Embryonic facial prominence (tissue), 1 donor: ENCODE results near the gene MT1F.
"Not testable (repeated sequence)": the region's sequence is repeated elsewhere in the genome, so short reads cannot be mapped to it uniquely, and the experiment has no call there.

Experiments used
- DNase-seq: peaks from one replicate; pipeline ENCODE4 v3.0.0-alpha.2; 2016; ENCODE audit errors: extremely low spot score

Gene MT1F

DNA sequence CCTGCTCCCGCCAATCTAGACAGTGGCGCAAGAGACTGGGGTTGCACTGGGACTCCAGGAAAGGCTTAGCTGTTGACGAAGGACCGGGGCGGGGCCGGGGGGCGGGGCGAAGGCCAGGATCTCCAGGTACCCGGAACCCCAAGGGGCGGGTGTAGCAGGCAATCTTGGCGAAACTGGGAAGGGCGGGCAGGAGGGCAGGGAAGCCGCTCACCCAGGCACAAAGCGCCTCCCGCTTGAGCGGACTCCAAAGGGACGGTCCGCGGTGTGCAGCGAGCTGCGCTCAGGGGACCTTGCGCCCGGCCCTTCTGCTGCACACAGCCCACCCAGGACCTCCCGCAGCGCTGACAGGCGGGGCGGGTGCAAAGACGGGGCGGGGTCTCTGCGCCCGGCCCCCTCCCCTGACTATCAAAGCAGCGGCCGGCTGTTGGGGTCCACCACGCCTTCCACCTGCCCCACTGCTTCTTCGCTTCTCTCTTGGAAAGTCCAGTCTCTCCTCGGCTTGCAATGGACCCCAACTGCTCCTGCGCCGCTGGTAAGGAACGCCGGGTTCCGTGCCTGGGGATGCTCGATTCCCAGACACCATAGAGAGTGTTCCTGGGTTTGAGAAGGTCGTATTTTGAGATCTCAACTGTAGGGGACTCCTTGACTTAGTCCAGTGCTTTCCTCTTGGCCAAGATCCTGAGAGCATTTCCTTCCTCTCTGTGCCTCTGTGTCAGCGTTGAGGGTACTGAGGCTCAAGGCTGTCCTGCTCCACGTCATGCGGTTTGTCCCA is at the start of gene MT1F:
TSS of gene MT1F (plus strand) at position 405 of the 772 bp plus-strand sequence. CDS start at position 505, 100 bp downstream.
- no peak for DNase-seq

DNA sequence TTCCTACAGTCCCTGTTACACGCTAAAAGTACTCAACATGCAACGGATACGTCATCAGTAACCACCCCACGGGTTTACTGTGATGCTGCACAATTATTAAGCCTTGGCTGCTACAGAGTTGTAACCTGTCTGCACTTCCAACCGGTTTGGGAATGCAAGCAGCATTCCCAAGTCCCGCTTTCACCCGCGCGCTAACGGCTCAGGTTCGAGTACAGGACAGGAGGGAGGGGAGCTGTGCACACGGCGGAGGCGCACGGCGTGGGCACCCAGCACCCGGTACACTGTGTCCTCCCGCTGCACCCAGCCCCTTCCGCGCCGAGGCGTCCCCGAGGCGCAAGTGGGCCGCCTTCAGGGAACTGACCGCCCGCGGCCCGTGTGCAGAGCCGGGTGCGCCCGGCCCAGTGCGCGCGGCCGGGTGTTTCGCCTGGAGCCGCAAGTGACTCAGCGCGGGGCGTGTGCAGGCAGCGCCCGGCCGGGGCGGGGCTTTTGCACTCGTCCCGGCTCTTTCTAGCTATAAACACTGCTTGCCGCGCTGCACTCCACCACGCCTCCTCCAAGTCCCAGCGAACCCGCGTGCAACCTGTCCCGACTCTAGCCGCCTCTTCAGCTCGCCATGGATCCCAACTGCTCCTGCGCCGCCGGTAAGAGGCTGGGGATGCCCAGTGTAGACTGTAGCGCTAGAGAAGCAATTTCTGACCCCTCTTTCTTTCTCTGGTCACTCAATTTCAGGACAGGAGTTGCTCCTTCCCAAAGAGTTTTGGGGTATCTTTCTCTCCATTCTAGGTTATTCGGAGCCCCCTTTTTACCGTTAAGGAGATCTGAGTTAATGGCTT is 49.5 kb upstream of the MT1F start, which contains the start of gene MT2A:
TSS of gene MT2A (plus strand) at position 542 of the 833 bp plus-strand sequence. CDS start at position 614, 72 bp downstream.
- peak; percentile 80 for DNase-seq

DNA sequence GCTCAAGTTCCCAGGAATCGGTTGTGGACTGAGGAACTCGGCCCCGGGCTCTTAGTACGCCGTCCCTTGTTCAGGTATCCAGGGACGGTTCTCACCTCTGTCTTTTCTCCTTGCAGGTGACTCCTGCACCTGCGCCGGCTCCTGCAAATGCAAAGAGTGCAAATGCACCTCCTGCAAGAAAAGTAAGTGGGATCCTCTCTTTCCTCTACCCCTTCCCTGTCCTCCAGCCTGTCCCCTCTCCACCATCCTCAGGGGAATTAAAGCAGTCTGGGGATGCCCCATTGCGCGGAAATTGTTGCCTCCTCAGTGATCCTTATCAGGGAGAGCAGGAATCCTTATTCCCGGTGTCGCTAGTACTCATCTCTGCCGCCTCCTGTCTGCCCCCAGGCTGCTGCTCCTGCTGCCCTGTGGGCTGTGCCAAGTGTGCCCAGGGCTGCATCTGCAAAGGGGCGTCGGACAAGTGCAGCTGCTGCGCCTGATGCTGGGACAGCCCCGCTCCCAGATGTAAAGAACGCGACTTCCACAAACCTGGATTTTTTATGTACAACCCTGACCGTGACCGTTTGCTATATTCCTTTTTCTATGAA is 48.8 kb upstream of the MT1F start:
- no peak for DNase-seq

DNA sequence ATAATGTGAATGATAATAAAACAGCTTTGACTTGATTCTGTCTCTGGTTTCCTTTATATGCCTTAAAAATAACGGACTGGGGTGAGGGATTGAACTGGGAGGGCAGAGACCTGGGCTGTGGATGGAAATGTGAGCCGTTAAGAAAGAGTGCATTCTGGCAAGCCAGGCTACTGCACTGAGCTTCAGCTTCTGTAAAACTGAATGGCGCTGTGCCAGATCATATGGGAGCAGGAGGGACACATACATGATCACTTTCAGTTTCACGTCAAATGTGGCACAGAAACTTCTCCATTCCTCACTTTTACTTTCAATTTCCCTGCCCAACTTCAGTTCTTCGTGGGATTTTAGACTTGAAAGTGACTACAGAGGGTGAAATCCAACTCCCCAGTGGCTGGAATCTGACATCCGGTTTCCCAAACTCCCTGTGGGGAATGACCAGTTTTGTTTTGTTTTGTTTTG is 48.3 kb upstream of the MT1F start:
- DNase-seq, result no peak

DNA sequence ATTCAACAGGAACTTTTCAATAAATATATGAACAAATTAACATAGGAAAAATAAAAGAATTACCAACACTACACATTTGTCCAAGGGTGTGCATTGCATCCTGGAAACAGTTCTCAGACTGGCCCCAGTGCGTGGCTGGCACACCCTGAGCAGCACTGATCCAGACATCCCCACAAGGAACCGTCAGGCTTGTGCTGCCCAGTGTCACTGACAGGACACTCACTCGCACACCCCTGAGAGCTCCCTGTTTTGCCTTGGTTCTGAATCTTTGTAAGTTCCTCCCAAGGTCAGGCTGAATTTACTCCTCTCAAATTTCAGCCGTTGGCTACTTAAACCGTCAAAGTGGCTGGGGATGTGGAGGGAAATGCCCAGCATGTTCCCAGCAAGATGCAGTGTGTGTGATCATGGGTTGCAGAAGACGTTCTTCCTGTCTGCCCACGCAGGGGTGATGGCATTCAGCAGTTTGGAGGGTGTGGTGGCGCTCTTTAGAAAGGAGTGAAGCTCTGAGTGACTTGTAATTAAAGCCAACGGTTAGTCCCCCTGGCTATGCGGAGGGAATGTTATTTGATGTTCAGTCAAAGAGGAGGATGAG is 47.6 kb upstream of the MT1F start:
- no peak for DNase-seq

DNA sequence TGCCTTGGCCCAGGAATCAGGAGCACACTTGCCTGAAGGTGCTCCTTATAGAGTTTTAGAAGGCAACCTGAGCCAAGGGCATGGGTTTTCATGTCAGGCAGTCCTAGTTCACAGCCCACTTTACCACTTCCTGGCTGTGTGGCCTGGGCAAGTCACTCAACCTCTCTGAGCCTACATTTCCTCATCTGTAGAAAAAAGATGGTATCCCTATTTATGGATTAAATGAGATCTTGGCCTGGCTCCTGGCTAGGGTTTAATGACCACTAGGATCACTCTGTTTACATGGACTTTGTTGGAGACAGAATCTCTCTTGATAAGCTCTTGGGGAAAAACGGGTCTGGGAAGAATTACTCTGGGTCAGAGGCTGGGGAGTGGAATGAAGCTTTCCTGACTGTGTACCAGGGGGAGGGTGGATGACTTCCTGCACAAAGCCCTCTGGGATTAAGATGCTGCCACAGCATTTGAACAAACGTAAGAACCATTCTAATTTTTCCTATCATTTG is 47.1 kb upstream of the MT1F start:
- no peak for DNase-seq

DNA sequence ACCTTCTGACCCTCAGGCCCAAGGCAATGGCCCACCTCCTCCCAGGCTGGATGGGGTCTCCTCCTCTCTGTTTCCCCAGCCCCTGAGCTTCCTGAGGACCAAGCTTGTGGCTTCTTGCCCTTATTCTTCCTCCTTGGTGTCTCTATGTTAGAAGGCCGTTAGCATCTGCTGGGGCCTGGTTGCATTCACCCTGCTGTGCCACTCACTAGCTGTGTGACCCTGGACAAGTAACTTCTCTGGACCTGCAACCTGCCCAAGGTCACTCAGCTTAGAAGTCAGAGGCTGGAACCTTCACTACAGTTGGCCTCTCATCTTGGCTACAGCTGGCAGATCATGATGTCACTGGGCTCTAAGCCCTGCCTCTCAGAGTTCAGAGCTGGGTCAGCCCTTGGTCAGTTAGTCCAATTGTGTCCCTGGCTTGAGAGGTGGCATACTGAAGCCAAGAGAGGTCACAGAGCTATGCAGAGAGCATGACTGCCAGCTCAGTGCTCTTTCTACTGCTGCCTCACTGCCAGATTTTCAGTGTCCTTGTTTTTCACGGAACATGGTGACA is 46.4 kb upstream of the MT1F start:
- DNase-seq, result no peak

DNA sequence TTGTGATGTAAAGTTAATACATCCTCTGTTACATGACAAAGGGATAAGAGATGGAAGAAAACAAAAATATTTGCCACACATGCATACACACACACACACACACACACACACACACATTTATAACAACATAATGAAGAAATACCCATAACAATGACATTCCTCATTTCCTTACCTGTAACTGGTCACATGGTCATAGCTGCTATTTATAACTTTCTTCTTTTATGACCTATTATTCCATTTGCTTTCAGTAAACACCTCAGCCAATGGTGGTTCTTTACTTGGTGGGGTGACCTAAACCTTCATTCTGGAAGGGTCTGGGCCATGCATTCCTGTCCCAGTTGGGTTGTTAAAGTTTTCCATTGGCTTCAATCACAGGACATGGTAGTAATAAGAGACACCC is 44.1 kb upstream of the MT1F start:
- no peak for DNase-seq

DNA sequence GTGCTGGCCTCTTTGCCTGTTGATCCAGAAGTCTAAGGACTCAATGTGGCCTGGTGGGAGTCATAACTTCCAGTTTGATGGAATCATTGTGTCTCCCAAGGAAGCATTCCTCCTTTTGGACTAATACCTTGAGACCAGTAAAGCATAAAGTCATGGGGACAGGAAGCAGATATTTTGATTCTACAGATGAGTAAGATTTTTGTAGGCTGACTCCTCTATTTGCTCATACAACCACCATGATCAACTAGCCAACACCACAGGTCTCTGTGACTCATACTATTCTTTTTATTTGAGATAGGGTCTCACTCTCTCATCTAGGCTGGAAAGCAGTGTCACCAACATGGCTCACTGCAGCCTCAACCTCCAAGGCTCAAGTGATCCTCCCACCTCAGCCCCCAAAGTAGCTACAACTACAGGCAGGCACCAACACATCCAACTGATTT is 43.2 kb upstream of the MT1F start:
- no peak for DNase-seq

DNA sequence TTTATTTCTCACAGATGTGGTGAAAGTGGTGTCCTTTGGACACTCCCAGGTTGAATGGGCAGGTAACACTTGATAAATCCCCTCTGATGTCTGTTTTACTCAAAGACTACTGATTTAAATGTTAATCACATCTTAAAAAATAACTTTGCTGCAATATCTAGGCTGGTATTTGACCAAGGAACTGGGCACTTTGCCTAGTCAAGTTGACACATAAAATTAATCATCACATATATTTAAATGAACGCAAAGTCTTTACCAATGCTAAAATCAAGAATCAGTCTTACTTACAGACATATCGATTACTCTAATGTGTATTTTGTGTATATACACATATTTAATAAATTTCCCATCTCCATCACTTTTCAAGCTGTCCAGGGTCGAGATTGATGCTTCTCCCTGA is 42.4 kb upstream of the MT1F start:
- DNase-seq, result no peak

DNA sequence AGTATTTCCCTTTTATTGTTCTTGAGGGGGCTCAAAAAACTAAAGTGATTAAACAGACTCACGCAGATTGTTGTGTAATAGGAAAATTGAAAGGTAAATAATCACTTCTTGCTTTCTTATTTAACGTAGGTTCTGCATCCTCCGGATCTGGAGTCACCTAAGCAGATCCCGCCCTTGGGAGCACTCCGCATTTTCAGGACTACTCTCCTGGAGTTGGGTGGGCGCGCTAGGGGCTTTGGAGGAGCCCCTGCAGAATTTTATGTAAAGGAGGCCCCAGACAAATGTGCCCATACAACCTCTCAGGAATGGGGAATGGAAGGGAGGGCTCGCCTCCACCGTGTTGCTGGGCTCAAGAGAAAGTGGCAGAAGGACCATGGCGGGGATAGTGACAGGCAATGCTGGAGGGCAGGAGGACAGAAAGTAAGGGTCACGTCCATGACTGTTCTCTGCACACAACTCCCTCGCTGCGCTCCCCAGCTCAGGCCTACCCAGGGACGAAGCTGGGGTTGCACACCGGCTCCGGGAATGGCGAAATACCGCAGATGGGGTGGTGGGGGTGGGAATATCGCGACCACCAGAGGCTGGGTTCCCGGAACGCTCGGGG is 41.0 kb upstream of the MT1F start:
- no peak for DNase-seq

DNA sequence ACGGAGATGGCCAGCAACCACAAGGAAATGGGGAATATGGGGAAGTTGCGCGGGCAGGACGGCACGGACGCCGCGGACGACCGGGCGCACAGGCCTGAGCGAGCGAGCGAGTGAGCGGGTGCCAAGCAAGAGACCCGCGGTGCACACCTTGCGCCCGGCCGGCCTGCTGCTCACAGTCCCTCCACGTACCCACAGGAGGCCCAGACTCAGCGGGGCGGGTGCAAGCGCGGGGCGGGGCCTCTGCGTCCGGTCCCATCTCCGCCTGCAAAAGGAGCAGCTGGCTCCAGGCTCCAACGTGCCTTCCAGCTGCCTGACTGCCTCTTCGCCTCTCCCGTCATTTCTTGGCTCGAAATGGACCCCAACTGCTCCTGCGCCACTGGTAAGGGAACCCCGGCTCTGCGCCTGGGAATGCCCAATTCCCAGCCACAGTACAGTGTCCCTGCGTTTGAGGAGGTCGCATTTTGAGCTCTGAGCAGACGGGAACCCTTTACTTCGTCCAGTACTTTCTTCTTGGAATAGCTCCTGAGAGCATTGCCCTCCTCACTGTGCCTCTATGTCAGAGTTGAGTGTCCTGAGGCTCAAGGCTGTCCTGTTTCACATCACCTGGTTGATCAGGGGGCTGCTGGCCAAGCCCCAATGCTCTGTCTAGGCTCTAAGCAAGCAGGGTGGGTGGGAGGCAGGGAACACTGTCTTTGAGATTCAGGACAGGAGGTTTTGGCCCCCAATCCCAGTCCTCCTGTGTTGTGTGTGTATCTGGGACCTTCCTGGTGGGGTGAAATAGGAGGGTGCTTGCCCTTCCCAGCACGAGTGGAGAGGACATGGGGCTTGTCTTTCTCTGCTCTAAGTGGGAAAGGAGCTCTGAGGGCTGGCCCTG is 40.3 kb upstream of the MT1F start:
- no peak for DNase-seq

DNA sequence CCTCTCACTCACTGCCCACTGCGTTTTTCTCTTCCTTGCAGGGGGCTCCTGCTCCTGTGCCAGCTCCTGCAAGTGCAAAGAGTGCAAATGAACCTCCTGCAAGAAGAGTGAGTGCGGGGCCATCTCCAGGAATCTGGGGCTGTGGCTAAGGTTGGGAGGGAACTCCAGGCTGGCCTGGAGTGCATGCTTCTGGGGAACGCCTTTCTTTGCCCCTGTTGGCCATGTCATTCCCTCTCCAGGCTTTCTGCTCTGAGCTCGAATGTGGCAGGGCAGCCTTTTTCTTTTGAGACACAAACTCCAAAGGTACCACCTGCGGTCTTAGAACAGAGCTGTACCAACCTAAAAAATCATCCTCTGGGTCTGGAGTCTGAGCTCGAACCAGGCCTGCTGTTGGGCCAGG is 39.6 kb upstream of the MT1F start:
- DNase-seq, result no peak

DNA sequence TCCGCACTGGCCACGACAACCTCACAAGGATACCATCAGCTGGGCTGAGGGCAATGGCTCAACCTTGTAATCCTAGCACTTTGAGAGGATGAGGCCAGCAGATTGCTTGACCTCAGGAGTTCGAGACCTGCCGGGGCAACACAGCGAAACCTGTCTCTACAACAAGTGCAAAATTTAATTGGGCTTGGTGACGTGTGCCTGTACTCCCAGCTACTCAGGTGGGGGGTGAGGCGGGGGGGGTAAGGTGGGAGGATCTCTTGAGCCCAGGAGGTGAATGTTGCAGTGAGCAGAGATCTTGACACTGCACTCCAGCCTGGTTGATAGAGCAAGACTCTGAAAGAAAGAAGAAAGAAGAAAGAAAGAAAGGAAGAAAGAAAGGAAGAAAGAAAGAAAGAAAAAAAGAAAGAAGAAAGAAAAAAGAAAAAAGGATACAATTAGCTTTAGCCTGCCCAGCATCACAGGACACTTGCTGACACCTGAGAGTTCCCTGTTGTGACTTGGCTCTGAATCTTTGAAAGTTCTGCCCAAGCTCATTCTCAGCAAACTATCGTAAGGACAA is 37.3 kb upstream of the MT1F start:
- no peak for DNase-seq

DNA sequence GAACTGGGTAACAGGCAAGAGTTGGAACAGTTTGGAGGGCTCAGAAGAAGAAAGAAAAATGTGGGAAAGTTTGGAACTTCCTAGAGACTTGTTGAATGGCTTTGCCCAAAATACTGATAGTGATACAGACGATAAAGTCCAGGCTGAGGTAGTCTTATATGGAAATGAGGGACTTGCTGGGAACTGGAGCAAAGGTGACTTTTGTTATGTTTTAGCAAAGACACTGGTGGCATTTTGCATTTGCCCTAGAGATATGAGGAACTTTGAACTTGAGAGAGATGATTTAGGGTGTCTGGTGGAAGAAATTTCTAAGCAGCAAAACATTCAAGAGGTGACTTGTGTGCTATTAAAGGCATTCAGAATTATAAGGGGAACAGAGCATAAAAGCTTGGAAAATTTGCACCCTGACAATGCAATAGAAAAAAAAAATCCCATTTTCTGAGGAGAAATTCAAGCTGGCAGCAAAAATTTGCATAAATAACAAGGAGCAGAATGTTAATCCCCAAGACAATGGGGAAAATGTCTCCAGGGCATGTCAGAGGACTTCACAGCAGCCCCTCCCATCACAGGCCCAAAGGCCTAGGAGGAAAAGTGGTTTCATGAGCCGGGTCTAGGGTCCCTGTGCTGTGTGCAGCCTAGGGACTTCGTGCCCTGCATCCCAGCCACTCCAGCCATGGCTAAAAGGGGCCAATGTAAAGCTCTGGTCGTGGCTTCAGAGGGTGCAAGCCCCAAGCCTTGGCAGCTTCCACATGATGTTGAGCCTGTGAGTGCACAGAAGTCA is 35.9 kb upstream of the MT1F start:
- DNase-seq, result not testable (repeated sequence)

DNA sequence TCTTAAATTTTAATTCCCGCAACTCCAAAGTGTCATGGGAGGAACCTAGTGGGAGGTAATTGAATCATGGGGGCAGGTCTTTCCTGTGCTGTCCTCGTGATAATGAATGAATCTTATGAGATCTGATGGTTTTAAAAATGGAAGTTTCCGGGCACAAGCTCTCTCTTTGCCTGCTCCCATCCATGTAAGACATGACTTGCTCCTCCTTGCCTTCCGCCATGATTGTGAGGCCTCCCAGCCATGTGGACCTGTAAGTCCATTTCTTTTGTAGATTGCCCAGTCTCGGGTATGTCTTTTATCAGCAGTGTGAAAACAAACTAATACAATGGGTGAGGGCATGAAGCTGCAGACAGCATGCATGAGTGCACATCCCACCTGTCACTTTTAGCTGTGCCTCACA is 34.6 kb upstream of the MT1F start:
- DNase-seq, result not testable (repeated sequence)

DNA sequence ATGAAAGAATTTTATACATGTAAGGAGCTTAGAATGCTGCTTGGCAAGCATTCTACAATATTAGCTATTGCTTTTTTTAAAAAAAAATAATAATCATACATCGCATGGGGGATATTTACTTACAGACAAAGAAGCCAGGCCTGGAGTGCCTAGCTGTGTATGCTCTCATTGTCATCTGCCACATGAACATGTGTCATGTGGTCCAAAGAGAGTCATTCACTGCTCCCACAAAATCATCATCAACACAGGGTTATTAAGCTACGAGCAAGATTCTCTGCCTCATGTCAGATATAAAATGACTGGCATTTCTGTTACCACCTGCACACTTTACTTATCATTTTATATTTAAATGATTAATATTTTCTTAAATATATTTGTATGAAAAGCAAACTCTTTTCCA is 34.1 kb upstream of the MT1F start:
- no peak for DNase-seq

DNA sequence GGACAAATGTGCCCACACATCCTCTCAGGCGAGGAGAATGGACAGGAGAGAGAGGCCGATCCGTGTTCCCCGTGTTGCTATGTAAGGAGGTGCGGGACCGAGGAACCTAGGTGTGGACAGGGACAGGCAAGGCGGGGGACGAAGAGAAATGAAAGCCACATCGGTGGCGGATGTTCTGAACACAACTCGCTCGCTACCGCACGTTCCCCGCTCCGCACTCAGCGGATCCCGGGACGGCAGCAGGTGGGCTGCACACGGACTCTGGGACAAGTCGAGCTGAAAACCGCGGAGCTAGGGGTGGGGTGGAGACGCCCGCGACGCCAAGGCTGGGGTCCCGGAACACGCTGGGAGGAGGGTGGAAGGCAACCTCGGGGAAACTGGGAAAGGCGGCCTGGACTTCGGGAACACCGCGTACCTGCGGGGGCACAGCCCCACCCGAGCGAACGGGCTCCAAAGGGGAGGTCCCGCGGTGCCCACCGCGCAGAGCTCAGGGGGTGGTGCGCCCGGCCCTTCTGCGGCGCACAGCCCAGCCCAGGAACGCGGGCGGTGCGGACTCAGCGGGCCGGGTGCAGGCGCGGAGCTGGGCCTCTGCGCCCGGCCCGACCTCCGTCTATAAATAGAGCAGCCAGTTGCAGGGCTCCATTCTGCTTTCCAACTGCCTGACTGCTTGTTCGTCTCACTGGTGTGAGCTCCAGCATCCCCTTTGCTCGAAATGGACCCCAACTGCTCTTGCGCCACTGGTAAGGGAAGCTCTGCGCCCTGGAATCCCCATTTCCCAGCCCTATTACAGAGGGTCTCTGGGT is 32.4 kb upstream of the MT1F start, which contains the start of gene MT1E:
TSS of gene MT1E (plus strand) at position 642 of the 803 bp plus-strand sequence. CDS start at position 713, 71 bp downstream.
- DNase-seq, result no peak
